CD4-positive, alpha-beta T cell treated with Interleukin-15 for 4 hours (primary cell): Measurements from ENCODE around the gene SERPINB13.

Source experiments
- DNase-seq: peaks from one replicate; pipeline ENCODE4 v3.0.0-alpha.2; 2020; ENCODE audit warnings: low spot score

SERPINB13 gene, protein sequence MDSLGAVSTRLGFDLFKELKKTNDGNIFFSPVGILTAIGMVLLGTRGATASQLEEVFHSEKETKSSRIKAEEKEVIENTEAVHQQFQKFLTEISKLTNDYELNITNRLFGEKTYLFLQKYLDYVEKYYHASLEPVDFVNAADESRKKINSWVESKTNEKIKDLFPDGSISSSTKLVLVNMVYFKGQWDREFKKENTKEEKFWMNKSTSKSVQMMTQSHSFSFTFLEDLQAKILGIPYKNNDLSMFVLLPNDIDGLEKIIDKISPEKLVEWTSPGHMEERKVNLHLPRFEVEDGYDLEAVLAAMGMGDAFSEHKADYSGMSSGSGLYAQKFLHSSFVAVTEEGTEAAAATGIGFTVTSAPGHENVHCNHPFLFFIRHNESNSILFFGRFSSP

DNA sequence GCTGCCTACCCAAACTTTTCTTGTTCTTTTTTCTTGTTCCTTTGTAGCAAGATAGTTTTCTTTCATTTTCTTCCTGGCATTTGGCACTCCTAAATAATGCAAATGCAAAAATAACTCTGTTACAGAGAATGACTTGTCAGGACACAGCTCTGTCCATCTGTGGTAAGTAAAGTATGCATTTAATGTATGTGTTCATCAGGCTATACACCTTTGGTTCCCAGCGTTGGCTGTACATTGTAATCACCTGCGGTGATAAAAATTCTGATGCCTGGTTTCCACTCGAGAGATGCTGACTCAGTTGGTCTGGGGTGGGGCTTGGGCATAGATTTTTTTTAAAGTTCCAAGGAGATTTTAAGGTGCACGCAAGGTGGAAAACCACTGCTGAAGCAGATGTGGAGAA, at the start of gene SERPINB13:
TSS of gene SERPINB13 (plus strand) at position 378 of the 400 bp plus-strand sequence. CDS start 1,325 bp downstream, outside the sequence.
- DNase-seq = no peak

DNA sequence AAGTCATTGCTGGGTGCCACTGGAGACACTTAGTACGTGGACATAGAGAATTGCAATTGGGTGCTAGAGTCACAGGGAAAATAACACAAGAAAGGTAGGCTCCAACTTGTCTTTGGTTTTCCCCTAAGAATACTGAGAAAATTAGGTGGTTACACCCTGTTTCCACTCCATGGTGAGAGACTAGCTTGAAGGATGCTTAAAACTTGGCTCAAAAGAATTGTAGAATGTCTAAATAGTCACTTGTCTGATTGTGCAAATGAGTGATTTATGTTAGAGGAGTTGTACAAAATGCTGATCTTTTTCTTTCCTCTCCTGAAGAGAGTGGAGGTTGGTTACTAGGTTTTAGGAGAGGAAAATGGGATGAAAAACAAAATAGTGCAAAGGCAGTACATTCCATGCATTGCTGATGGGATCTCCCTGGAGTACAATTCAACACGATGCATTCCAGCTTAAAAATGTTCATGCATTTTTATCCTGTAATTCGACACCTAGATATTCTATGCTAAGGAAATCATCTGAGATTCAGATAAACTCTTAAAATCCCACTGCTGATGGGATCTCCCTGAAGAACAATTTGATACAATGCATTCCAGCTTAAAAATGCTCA, 47.1 kb upstream of the SERPINB13 start:
- no peak for DNase-seq

DNA sequence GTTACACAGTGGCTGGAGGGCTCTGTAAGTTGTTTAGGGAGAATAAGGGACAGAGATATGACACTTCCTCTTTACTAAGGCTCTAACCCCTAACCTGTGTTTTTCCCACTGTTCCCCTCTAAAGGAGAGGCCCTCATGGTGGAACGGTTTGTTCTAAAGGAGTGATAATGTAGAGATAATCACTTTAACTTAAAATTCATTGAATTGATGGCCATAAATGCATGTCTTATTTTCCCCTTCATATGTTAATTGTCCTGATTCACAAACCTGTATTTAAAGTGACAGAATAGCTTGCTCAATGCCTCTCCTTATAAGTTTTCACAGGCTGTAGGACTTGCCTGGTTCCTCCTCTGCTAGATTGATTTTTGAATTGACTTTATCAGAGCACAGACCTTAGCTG, 45.1 kb upstream of the SERPINB13 start, which contains the start of gene SERPINB12:
TSS of gene SERPINB12 (plus strand) at position 301 of the 400 bp plus-strand sequence. CDS start 13,791 bp downstream, outside the sequence.
- no peak for DNase-seq

DNA sequence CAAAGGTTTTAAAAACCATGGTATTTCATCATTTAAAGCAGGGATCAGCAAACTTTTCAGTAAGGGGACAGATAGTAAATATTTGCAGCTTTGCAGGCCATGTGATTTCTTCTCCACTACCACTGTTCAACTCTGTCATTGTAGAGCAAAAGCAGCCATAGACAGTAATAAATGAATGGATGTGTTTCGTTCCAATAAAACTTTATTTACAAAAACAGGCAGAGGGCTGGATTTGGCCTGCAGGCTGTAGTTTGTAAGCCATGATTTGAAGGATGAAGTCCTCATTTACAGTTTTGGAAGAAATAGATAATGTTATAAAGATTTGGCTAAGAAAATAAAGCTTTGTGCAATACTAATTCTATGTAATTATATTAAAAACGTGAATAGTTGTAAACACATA, 43.1 kb upstream of the SERPINB13 start:
- no peak for DNase-seq

DNA sequence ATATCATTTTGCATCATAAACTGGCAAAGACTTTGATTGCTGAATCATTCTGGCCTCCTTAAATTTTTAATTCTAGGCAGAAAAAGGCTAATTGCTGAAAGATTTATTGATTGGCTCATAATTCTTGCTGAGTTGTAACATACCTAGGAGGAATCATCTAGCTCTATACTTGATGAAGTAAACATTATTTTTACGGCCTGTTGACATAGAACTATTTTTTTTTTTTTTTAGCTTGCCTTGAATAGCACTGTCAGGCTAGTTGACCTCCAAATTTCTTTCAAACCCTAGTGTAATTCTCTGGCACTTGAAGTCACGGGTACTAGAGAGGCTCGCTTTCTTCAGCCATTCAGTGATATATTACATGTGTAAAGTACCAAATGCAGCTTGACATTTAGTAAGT, 42.1 kb upstream of the SERPINB13 start:
- no peak for DNase-seq

DNA sequence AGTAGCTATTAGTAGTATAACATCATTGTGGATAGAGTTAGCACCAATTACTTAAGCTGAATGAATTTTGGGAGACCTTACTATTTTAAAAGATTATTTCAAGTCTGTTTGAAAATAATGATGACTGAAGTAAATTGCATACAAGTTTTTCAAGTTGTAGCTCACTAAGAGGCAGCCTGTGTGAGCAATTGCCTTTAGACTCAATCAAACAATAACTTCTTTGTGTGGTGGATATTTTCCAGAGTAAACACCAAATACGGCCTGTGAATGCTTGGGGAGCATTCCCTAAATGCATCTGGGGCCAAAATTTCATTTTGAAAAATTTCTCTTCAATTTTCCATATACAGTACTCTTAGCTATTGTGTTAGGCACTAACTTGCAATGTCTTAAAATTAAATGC, 37.1 kb upstream of the SERPINB13 start:
- no peak for DNase-seq

DNA sequence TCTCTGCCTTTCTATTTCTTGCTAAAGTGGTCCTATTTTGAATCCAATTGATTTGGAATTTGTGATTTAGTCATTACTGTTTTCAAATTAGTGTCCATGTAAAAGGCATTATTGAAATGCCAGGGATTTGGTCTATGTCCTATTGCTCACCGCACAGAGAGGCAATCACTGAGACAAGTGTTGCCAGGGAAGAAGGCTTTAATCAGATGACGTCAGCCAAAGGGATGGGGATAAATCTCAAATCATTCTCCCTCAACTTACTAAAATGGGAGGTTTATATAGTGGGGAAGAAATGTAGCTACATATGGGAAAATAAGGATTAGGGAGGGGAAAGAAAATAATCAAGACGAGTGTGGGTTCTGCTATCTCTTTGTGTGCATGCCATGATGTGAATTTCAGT, 35.4 kb upstream of the SERPINB13 start:
- no peak for DNase-seq

DNA sequence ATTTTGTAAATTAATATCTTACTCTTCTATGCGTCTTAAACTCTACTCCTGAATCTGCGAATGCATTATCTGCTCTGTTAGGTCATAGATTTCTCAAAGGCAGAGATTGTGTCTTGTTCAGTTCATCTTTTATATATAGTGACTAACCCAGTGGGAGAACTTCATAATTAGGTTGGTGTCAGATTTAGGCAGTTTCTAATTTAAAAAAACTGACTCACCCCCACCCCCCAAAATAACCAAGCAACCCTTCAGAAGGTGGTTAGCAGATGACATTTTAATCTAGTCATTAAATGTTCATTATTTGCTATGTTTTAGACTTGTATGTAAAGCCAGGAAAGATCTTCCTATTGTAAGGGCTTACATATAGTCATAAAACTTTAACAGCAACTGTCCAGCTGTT, 34.6 kb upstream of the SERPINB13 start:
- no peak for DNase-seq

DNA sequence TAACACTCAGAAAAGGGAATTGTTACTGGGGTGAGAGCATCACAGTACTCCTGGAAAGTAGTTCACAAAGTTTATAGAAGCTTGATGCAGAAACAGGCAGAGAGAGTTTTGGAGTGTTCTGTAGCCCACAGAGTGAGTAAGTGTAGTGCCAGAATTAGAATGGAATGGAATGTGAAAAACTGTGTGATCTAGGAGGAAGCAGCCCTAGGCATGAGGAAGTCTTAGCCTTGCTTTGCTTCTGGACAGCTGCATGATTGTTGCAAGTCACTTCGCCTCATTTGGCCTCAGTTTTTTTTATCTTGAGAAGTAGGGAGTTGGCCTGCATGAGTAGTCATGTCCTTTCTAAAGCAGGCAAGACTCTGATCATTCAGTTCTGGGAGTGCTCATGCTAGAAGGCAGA, 34.1 kb upstream of the SERPINB13 start:
- no peak for DNase-seq

DNA sequence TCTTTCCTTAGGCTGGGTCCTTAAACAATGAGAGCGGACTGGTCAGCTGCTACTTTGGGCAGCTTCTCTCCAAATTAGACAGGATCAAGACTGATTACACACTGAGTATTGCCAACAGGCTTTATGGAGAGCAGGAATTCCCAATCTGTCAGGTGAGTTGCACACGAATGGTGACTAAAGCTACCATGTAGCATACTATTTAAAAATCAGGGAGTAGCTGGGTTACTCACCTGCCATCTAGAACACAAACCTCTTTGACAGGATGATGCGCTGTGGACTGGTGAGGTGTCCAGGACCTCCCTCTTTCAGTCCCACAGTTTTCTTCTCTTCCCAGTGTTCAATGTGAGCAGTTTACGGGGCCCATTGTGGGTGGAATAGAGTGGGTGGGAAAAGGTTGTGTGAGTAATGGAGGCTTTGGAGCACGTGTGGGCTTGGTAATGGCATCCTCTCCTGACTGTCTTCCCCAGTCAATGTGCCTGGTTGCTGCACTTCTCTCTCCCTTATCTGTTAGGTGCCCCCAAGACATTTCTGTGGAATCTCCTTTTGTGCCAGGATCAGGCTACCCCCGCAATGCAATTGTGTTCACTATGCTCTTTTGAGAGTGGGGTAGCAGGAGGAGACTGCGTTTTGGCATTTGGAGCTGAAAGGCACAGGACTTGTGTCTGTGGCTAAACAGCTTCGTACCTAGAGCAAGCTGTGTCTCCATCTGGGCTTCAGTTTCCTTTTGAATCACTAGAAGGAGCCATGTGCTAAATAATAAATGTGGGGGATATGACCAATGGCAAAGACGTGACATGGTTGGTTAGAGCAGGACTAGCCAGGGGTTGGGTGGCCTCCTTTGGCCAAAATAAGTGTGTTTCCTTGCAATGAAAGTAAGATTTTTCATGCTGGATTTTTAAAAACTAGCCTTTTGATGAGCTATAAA, 27.3 kb upstream of the SERPINB13 start:
- no peak for DNase-seq

DNA sequence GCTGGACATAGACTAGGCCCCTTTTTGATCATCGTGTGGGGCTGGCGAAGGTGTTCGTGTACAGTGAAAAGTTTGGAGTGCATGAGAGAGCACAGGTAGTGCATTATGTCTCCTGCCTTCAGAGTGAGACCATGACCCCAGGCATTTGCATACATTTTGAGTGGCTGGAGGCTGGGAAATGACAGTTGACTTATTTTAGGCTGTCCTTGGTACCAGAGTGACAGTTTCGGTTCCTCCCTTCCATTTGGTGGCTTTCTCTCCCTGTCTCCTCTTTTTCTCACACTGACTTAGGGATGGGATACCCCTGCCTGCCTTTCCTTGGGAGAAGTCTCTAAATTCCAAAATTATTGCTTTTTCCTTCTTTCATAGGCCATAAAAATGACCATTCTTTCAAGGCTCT, 24.9 kb upstream of the SERPINB13 start:
- no peak for DNase-seq

DNA sequence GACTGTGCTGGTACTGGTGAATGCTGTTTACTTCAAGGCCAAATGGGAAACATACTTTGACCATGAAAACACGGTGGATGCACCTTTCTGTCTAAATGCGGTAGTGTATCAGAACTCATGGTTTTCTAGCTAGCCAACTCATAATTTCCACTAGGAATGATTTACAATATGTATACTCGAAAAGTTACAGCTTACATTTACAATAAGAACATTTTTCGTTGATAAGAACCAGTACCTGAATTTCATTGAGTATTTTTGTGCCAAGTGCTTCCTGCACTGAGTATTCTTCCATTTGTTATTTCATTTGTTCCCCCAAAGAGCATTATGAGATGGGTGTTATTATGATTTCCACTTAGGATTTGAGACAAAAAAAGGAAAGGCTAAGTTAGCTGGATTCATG, 23.1 kb upstream of the SERPINB13 start:
- no peak for DNase-seq

DNA sequence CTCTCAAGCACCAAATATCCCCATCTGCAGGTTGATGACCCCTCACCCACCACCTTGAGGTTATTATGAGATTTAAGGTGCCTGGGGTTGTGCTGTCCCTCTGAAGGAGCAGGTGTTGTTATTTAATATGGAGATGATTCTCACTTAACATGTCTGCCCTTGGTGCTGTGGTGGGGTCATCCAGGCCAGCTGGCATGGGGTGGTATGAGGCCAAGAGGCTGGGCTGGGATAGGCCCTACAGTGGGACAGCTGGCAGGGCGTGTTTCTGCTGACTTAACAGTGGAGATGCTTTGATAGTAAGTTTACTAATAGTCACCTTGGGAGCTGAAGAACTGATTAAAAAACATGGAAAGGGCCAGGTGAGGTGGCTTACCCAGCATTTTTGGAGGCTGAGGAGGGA, 22.6 kb upstream of the SERPINB13 start:
- DNase-seq = no peak

DNA sequence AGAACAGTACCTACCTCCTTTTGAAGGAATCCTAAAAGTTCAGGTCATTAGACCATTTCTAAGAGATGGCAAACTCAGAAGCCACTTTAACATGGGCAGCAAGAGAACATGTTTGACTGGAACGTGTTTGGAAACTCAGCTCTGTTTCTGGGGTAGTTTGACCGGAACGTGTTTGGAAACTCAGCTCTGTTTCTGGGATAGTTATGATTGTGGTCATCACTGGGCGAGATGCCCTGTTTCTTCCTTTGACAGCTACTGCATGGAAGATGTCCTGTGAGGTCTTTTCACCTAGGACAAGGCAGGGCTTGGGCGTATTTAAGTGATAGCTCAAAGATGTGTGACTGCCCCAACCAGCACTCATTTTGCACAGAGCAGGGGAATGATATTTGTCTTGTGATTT, 19.9 kb upstream of the SERPINB13 start:
- no peak for DNase-seq

DNA sequence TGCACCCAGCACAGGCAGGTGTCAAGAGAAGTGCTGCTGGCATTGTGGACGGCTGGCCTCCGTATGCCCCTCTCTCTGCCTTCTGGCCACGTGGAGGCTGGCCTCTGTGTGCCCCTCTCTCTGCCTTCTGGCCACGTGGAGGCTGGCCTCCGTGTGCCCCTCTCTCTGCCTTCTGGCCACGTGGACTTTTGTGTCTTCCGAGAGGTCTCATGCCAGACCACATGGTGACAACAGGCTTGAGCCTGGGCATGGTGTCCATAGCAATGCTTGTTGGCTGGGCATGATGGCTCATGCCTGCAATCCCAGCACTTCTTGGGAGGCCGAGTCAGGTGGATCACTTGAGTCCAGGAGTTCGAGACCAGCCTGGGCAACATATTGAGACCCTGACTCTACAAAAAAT, 19.3 kb upstream of the SERPINB13 start:
- no peak for DNase-seq

DNA sequence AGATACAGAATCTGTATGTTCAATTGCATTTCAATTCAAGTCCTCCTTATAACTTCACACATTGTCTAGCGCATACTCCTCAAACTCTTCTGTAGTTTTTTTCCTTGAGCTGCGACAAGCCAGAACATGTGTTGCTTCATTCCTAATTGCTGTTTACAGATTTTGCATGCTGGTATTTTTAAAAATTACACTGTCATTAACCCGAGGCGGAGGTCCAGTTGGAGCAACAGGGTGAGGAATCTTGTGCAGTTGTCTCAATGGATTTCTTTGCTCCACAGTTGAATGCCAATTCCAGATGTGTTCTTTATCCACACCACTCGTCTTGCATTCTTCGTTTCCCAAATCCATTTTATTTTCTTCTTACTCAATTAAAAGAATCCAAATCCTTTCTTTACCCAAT, 16.4 kb upstream of the SERPINB13 start:
- DNase-seq = no peak

DNA sequence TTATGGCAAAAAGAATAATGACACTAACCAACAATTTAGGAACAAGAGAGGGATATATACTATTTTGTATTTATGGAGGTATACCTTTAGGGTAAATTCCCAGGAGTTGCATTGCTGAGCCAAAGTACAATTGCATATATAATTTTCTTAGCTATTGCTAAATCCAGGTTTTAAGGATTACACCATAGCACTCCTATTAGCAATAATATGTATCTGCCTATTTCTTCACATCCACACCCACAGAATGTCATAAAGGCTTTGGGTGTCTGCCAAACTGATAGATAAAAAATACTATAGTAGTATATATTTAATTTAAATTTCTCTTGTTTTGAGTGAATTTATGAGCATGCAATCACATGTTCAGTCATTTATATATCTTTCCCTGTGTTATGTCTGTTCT, 11.5 kb upstream of the SERPINB13 start:
- no peak for DNase-seq

DNA sequence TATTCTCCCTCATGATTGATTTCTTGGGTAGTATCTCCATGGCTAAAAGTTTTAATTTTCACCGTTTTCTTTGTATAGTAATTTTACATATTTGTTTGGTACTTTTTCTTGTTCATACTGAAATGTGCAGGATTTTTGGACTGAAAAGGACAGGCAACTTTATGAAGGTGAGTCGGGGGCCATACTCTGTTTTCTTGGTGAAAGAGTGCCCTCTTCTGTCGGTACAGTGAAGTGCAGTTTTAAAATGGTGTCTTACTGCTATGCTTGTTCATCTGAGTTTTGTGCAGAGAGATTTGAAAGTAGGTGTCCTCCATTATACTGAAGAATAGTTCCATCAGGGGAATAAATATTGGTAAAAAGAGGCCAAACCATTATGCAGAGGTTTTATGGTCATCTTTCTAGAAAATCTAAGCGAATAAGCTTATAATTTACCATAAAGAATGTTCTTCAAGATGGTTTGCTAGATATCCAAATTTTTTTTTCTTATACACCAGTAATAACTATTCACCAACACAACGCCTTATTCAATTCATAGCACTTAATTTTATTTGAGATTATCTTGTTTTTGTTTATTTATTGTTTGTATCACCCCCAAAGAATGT, 8.7 kb upstream of the SERPINB13 start:
- DNase-seq = no peak

DNA sequence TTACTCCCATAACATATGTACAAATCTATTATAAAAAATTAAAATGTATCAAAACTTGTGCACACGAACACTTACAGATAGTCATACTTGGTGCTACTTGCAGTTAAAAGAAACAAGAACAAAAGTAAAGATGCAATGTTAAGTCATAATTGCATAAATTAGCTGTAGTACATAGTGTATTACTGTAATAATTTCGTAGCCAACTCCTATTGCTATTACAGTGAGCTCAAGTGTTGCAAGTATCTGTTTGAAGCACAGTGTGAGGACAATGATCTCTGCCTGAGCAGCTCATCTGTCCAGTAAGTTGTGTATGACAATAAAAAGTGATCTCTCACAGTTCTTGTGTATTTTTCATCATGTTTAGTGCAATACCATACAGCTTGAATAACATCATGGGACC, 7.5 kb upstream of the SERPINB13 start:
- no peak for DNase-seq

DNA sequence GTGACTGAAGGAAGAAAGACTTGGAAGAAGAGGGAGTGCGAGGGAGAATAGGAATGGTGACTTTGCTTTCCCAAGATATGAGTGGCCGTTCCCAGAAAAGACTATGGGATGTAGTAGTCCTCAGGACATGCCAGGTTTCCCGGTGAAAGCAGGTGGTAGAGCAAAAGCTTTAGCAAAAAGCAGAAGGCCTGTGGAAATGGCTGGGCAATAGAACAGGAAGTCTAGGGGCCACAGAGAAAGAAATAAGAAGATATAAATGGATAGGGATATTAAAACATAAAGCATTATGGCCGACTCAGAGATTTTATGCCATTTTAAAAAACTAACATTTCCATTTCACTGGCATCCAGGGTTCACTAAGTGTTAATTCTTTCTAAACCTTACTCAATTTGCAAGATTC, 1.2 kb upstream of the SERPINB13 start:
- no peak for DNase-seq

DNA sequence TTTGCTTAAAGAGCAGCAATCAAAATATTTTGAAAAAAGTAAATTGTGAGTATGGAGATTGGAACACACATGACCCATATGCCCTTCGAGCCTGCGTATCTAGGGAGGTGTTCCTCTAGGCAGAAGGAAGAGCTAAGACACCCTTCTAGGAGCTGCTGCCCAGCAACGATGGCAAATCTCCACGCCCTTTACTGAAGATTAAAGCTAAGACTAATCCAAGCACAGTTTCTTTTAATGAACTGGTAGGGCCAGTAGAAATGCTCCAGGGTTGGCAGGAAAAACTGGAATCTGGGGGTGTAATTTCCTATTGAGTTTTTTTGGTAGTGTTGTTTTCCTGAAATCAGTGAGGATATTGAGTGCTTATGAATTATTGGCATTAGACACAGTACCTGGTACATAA, 712 bp upstream of the SERPINB13 start:
- DNase-seq = no peak

DNA sequence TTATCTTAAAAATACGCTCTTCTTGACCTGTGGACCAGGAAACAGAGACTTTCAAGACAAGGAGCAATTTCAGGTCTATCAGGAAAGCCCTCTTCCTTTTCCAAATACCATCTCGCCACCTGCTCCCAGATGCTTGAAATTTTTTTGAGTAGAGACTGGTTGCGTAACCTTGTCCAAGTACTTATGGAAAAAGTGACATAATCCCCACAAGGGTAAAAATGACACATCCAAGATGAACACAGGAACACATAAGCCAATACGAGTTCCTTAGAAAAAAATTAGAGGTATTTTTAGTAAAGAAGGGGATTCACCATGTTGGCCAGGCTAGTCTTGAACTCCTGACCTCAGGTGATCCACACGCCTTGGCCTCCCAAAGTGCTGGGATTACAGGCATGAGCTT, 1.8 kb downstream of the SERPINB13 start:
- no peak for DNase-seq
